Adipose tissue (tissue), 3 donors: Measurements from ENCODE around the gene SEMA4D. TPM values are rescaled to one million over a fixed set of nuclear protein-coding genes. Genes with fewer than 3 reads are reported as not detected.

ENCODE experiments used
- H3K27ac ChIP-seq: one replicate; pipeline ENCODE4 v1.5.1; 2013; ENCODE audit warnings: low read depth, low read length
- WGBS, 3 donors: extraction: QIAGEN DNeasy Blood & Tissue Kit; methylation state at CpG; one replicate each; pipeline ENCODE4 v1.1.7; 2013; 5-methylcytosine and 5-hydroxymethylcytosine counted together
- polyA plus RNA-seq, 3 donors: library from polyadenylated mRNA; stranded (reverse); fragments of 200-250 nt; gene quantifications; one replicate each; pipeline ENCODE4 v1.2.3, GENCODE V29; 2013
- donor health status: healthy with polysubstance abuse.
- donor health status: Bipolar disorder and iron deficiency.
- donor health status: healthy.

Gene SEMA4D
- polyA plus RNA-seq, 3 donors, result 3.1 to 4.9 (median 4.1) TPM

DNA sequence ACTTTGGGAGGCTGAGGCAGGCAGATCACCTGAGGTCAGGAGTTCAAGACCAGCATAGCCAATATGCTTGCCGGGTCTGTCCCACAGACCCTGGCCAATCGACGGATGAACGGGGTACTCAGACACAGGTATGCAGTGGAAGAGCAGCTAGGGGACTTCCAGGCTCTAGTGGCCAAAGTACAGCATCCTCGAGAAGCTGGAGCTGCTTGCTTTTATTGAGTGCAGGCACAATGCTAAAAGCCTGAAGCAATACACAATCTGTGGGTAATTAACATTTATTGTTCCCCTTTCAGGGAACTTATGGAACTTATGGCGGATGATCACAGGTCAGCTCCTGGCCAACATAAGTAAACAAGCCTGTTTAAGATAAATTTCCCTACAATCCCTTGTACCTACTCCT lies 32.8 kb upstream of the SEMA4D start:
- no peak overlapping the region for H3K27ac ChIP-seq
- 83 to 87% (median 84%) methylated on average over 6 of the region's 6 CpGs for WGBS, 3 donors

DNA sequence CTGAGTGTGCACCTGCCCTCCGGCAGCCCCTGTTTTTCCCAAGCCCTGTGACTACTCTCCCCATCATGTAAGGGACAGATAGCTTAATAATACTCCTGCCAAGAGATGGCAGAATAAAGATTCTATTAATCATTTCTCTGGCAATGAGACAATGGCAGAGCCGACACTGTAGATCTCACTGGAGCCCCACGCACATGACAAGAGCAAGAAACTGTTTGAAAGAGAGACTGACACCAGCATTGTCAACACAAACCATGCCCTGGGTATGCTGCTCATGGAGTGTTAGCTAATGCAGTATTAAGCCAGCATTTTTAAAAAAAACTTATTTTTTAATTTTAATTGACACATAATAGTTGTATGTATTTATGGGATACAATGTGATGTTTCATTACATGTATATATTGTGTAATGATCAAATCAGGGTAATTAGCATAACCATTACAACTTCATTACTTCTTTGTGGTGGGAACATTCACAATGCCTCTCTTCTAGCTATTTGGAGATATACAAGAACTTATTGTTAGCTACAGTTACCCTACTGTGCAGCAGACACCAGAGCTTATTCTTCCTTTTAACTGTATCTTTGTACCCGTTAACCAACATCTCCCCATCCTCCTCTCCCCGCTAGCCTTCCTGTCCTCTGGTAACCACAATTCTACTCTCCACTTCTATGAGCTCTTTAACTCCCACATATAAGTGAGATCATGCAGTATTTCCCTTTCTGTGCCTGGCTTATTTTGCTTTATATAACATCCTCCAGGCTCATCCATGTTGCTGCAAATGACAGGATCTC lies 31.5 kb upstream of the SEMA4D start:
- no peak overlapping the region for H3K27ac ChIP-seq
- WGBS, 3 donors, result 63 to 67% (median 64%) methylated on average over 5 of the region's 5 CpGs

- 65 to 76% (median 67%) methylated on average over 6 of the region's 6 CpGs for WGBS, 3 donors
- H3K27ac ChIP-seq, result no peak overlapping the region
Observed at GRCh38 chr9:89528540-89528939, 30.6 kb upstream of the SEMA4D start.

DNA sequence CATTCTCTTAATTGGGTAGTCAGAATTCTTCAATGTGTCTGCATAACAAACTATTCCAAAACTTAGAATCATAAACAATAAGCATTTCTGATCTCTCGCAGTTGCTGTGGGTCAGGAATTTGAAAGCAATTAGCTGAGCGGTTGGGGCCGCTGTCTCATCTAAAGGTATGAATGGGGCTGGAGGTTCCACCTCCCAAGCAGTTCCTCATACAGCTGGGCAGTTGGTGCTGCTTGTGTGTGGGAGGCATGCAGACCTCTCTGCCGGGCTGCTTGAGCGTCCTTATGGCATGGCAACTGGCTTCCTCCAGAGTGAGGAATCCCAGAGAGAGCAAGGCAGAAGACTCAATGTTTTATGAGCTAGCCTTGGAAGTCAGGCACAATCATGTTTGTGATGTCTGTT lies 30.2 kb upstream of the SEMA4D start:
- 92 to 97% (median 94%) methylated on average over 5 of the region's 5 CpGs for WGBS, 3 donors
- no peak overlapping the region for H3K27ac ChIP-seq

- 44 to 75% (median 46%) methylated on average over 2 of the region's 2 CpGs for WGBS, 3 donors
- H3K27ac ChIP-seq, result no peak overlapping the region
Observed at GRCh38 chr9:89527084-89527483, 29.2 kb upstream of the SEMA4D start.

DNA sequence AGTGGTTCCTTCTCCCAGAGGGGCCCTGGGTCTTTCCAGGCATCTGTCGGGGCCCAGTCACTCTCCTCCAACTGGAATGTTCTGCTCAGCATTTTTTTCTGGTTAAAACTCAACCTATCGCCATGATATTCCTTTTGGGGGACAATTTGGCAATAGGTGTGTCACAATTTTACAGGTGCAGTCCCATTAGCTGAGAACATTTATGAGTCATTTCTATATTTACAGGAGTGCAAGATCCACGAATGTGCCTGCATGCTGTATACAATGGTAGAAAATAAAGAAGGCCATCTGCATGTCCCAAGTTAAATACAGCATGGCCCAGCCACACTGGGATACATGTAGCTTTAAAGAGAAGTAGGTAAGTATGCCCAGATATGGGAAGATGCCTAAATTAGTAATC lies 28.8 kb upstream of the SEMA4D start:
- no peak overlapping the region for H3K27ac ChIP-seq
- 59 to 75% (median 68%) methylated on average over 3 of the region's 3 CpGs for WGBS, 3 donors

GRCh38 chr9:89525446-89526374 lies 27.8 kb upstream of the SEMA4D start:
- H3K27ac ChIP-seq, result no peak overlapping the region
- 70 to 79% (median 71%) methylated on average over 24 of the region's 24 CpGs for WGBS, 3 donors

DNA sequence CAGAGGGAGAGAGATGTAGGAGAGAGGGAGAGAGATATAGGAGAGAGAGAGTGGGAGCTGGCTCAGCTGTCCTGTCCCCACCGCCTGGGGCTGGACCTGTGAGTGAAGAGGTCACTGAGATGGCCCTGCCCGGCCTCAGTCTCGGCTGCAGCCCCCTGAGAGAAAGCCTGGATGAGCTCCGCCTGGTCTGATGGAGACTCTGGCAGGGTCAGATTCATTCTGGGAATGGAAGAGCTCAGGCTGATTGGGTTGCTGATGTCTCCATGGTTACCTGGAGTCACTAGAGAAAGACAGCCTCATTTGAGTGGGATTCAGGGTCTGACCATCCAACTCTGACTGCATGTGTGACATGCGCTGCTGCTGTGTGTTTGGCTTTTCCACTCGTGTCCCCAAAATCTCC lies 27.1 kb upstream of the SEMA4D start:
- 72 to 89% (median 76%) methylated on average over 6 of the region's 6 CpGs for WGBS, 3 donors
- H3K27ac ChIP-seq, result no peak overlapping the region

DNA sequence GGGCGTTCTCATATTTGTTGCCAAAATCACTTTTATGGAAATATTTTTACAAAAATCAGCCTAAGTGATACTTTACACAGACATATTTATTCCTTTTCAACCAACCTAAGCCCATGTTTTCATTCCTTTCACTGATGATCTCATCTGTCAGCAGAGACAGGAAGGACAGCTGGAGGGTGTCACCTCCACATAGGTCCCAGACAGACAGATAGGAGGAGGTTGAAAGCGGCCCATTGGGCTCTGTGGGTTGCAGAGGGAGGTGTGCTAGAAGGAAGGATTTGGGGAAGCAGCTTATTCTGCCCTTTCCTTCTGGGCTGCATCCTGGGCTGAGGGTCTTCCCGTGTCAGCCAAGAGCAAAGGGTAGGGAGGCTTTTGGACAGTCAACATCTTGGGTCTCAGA lies 26.0 kb upstream of the SEMA4D start:
- 58 to 80% (median 58%) methylated on average over 3 of the region's 3 CpGs for WGBS, 3 donors
- H3K27ac ChIP-seq, result no peak overlapping the region

DNA sequence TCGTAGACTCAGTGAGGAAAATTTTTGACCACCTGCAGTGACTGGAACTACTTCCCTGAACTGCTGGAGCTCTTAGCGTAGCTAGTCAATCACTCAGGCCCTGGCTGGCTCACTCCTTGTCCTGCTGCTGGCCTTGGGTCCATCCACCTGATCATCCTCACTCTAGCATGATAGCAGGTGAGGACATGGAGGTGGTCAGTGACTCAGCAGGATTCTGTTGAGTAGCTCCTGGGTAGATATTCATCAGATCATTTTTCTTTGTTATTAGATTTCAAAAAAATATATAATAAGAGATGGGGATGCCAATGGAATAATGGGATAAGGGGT lies 25.0 kb upstream of the SEMA4D start:
- 51 to 89% (median 69%) methylated on average over 2 of the region's 2 CpGs for WGBS, 3 donors
- H3K27ac ChIP-seq, result no peak overlapping the region

DNA sequence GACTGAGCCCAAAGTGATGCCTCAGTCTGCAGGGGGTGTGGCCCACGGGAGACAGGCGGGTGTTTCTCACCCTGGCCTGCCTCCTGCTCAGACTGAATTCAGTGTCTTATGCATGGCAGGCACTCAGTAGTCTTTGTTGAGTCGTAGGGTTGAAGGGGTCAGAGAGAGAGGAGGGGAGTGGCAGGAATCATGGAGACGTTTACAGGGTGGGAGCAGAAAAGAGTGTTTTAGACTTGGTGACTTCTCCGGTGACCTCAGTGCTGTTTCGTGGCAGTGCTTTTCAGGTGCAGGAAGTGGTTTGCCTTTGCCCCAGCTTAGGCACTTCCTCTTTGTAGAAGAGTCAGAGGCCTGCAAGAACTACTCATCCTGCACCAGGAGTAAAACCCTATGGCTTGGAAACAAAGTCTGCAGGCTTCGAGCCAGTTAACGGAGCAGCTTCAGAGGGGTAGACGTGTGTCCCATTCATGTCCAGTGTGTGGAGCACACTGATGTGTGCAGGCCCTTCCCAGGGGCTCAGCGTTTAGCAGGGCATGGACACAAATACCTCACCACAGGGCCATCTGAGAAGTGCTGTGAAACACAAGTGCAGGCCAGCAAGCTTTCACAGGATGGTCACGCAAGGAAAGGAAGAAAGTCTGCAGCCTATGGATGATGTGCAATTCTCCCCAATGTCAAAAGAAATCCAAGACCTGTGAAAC lies 24.5 kb upstream of the SEMA4D start:
- WGBS, 3 donors, result 37 to 76% (median 40%) methylated on average over 11 of the region's 11 CpGs
- H3K27ac ChIP-seq, result no peak overlapping the region

GRCh38 chr9:89519366-89519805 lies 21.5 kb upstream of the SEMA4D start:
- WGBS, 3 donors, result 67 to 88% (median 81%) methylated on average over 3 of the region's 3 CpGs
- H3K27ac ChIP-seq, result no peak overlapping the region

DNA sequence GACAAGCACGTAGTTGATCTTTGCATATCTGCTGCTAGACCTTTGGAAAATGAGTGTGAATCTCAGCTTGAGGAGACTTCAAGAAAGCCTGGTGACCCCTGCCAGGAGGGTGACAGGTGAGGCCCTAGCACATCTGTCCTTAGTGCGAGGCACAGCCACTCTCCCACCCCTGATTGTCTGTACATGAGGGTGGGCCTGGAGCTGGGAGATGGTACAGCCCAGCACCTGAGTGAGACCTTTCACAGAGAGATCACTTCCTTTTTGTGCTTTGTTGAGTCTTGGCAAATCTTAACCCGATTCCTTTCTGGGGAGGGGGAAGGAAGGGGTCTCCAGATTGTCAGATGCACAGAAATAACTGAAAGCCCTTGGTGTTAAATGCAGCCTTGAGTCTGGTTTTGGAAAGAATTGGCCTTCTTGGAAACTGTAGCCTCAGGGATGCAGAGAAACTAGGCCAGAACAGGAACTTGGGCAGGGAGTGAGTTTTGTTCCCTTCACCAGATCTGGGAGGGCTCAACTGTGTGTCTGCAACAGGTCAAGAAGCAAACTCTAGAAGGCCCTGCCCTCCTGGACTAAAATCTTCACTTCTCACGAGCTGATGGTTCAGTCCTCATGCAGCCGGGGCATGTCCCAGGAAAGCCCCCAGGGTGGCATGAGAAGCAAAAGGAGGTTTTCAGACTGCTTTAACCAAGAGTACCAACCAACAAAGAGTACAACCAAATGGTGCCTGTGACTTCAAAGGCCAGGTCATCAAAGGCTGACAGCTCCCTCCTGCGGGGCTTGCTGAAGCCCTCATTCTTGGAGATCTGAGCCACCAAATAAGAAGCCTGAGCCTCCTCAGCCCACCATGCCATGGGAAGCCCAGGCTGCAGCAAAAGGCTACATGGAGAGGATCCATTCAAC lies 20.8 kb upstream of the SEMA4D start:
- no peak overlapping the region for H3K27ac ChIP-seq
- WGBS, 3 donors, result 79 to 85% (median 82%) methylated on average over 6 of the region's 6 CpGs

DNA sequence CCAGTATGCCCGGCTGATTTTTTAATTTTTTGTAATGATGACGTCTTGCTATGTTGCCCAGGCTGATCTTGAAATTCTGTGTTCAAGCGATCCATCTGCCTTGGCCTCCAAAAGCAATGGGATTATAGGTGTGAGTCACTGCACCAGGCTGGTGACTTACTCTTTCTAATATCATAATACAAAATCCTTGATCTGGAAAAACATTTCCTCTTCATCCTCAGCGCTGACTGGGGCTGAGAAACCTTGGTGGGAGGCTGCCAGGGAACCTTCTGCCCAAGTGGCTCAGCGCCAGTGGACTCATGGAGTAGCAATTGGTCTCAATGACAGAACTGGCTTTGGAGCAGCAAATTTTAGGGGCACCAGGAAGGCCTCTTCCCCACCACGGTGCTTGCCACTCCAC lies 17.5 kb upstream of the SEMA4D start:
- WGBS, 3 donors, result 86 to 90% (median 89%) methylated on average over 6 of the region's 6 CpGs

GRCh38 chr9:89514956-89515355 lies 17.0 kb upstream of the SEMA4D start:
- no peak overlapping the region for H3K27ac ChIP-seq
- 81 to 86% (median 83%) methylated on average over 6 of the region's 6 CpGs for WGBS, 3 donors

More for the DNA sequence above, 17.5 kb upstream of the SEMA4D start:
- no peak overlapping the region for H3K27ac ChIP-seq

GRCh38 chr9:89514337-89514736 lies 16.4 kb upstream of the SEMA4D start:
- 73 to 83% (median 78%) methylated on average over 5 of the region's 5 CpGs for WGBS, 3 donors

DNA sequence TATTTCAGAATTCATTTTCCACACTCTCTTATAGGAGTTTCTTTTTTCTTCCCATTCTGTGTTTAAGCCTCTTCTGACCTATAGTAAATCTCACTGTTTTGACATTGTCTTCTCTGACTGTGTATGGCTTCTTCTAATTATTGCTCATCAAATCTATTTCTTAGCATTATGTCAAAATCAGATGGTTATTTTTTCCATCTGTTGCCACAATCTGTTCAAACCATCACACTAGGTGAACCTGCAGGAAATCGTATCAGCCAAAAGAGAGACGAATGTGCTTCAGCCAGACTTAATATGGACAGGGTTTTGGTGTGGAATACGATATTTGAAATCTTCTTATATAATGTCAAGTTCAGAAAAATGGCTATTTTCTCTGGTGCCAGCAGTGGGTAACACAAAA lies 15.9 kb upstream of the SEMA4D start:
- WGBS, 3 donors, result 76 to 93% (median 83%) methylated on average over 3 of the region's 3 CpGs
- H3K27ac ChIP-seq, result no peak overlapping the region

More at GRCh38 chr9:89514337-89514736, 16.4 kb upstream of the SEMA4D start:
- H3K27ac ChIP-seq, result no peak overlapping the region

DNA sequence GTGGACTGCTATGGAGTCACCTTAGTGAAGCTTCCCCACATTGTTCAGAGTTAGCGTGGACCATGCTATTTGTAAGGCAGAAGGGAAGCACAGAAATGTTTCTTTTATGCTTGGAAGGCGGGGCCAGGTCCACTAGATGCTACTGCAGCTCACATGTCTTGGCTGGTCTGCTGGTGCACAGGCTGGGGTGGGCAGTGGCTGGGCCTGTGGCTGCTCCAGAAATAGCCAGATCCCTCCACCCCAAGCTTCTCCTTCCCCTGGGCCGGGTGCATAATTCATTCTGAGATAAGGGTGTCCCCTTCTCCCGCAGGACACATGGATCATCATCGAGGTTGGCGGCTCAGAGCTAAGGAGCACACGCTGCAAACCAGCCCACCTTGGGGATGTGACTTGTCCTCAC lies 14.5 kb upstream of the SEMA4D start:
- WGBS, 3 donors, result 88 to 94% (median 91%) methylated on average over 7 of the region's 7 CpGs
- H3K27ac ChIP-seq, result no peak overlapping the region
